8988T (cell line): Measurements from ENCODE around the gene WDTC1.
A peak's percentile ranks its signal among the peaks of the same experiment; 100 is the strongest.

Experiments used
- DNase-seq: peaks from one replicate; pipeline ENCODE4 v3.0.0; 2011

Gene WDTC1

GRCh38 chr1:27302612-27303011 lies 68.2 kb downstream of the WDTC1 start:
- DNase-seq, result no peak

- DNase-seq, result no peak
These were observed 69.1 kb downstream of the WDTC1 start for GRCh38 chr1:27303509-27303908.

- DNase-seq, result no peak
These were observed 71.6 kb downstream of the WDTC1 start for GRCh38 chr1:27306071-27306470.

- peak; percentile 50 for DNase-seq
These were observed 72.7 kb downstream of the WDTC1 start for GRCh38 chr1:27306892-27307761.

- no peak for DNase-seq
These were observed 73.6 kb downstream of the WDTC1 start for GRCh38 chr1:27307874-27308598.

- DNase-seq, result no peak
These were observed 79.7 kb downstream of the WDTC1 start for GRCh38 chr1:27314169-27314568.

- no peak for DNase-seq
These were observed 80.3 kb downstream of the WDTC1 start for GRCh38 chr1:27314737-27315136.

GRCh38 chr1:27316860-27317259 lies 82.4 kb downstream of the WDTC1 start:
- DNase-seq, result no peak

- no peak for DNase-seq
These were observed 83.7 kb downstream of the WDTC1 start for GRCh38 chr1:27318136-27318535.

GRCh38 chr1:27318596-27318995 lies 84.2 kb downstream of the WDTC1 start:
- DNase-seq, result no peak

- peak; percentile 80 for DNase-seq
These were observed 87.6 kb downstream of the WDTC1 start, which contains the start of gene TMEM222 for GRCh38 chr1:27321813-27322568. Gene TMEM222 (plus strand): TSS chr1:27322163. CDS start chr1:27322198, 35 bp downstream.

- DNase-seq, result no peak
These were observed 88.3 kb downstream of the WDTC1 start for GRCh38 chr1:27322569-27323240.

- DNase-seq, result no peak
These were observed 90.9 kb downstream of the WDTC1 start for GRCh38 chr1:27325286-27325685.

GRCh38 chr1:27327964-27328363 lies 93.5 kb downstream of the WDTC1 start:
- DNase-seq, result no peak

- no peak for DNase-seq
These were observed 96.4 kb downstream of the WDTC1 start for GRCh38 chr1:27330786-27331185.

GRCh38 chr1:27331426-27331825 lies 97.0 kb downstream of the WDTC1 start:
- no peak for DNase-seq

GRCh38 chr1:27331922-27332321 lies 97.5 kb downstream of the WDTC1 start:
- no peak for DNase-seq

- peak; percentile 69 for DNase-seq
These were observed 98.3 kb downstream of the WDTC1 start for GRCh38 chr1:27332536-27333281.

GRCh38 chr1:27333717-27334279 lies 99.4 kb downstream of the WDTC1 start:
- DNase-seq, result no peak

- DNase-seq, result no peak
These were observed 101.3 kb downstream of the WDTC1 start for GRCh38 chr1:27335506-27336422.
